HG03097 (cell line): Measurements from ENCODE around the gene PTCD3.

Experiments
- ATAC-seq: cut with Tn5 transposase; IDR thresholded peaks from one replicate; pipeline ENCODE4 v1.9.1; 2021; ENCODE audit not compliant: unreplicated experiment, low FRiP score

PTCD3 gene

DNA sequence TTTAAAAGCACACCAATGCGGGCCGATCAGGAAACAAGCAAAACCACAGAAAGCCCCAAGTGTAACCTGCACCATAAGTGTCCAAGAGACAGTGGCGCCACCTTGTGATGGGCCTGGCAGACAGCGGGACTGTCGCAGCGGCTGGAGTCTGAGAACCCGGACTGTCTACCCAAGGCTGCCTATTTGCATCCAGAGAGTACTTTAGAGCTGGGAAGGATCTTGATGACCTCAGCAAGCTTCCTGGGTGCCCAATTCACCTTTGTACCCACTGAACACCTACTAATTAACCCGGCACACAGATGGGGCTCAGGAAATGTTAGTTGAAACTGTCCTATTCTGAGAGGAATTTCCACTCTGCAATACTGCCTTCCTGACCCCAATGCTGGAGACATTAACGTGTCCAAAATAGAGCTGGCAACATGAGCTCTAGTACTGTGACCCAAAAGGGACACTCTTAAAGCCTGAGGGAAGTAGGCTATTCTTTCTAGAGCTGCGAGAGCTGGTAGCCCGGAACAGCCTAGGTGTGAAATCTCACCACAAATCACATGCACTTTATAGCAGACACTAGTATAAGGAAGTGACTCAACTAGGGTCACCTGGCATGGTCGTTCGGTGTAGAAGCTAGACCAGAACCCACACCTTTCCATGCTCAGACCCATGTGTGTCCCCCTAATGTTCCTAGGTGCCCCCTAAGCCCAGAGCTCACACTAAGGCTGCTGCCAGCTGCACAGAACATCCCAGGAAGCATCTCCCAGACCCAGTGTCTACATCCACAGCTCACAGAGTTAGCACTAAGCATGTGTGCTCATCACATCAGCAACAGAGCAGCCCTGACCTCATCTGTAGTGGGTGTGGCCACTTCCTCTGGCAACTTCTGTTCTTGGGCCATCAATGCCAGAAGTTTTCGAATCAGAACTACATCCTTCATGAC is 25.8 kb upstream of the PTCD3 start:
- ATAC-seq, result peak; percentile 63

DNA sequence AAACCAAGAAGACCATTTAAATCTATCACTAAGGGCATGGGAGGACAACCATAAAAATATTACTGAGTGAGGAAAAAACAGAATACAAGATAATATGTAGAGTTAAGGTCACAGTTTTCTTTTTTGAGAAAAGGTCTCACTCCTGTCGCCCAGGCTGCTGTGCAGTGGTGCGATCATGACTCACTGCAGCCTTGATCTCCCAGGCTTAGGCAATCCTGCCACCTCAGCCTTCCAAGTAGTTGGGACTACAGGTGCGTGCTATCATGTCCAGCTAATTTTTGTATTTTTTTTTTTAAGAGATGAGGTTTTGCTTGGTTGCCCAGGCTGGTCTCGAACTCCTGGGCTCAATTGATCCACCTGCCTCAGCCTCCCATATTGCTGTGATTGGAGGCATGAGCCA is 24.3 kb upstream of the PTCD3 start:
- no peak for ATAC-seq

DNA sequence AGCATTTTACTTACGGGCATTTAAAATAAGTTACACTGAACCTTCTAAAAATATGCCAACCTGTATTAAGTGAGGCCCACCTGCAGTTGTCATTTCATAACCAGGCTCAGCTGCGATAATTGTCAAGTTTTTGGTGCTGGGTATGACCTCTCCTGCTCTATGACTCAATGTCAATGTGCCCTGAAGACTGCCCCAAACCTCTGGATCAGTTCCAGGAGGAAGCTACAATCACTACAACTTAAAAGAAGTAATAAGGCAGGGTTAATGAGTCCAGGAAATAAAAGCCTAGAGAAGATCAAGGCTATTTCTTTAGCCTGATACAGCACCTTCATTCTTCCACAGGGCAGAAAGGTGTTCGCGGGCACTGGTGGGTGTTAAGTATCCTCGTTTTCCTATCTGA is 23.3 kb upstream of the PTCD3 start:
- no peak for ATAC-seq

DNA sequence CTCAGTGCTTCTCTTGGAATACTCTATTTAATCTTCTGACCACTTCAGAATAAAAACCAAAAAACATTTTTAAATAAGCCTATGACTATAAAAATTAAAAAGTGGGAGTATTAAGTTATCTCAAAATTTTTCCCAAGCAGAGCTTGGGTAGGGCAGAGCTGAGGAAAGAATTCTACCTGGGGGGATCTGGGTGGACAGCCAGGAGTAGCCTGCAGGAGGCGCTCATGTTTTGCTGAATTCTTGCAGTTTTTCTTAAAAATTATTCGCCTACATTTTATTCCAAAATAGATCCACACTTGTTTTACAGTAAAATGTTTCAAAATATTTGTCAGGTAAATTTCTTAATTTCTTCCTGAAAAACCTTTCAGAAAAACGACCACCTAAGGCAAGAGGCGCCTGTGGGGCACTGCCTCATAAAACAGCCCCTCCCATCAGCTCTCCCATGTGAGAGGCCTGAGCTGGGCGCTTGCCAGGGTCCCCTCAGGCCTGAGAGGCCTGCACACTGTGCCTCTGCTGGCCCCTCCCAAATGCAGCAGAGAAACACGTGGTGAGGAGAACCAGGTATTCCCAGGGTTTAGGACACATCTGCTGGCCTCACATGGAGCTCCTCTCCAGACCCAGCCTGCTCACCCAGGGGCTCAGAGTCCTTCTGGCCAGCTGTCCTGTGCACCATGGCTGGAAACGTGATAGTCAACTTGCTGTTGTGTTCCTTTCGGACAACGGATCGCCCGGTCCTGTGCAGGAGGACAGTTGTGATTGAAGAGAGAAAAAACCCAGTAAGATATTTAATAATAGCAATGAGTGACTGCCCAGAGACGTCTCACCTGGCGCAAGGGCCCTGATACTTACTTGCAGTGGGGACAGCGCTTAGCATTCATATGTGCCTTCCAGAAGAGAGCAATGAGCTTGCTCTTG is 17.8 kb upstream of the PTCD3 start:
- ATAC-seq, result no peak

DNA sequence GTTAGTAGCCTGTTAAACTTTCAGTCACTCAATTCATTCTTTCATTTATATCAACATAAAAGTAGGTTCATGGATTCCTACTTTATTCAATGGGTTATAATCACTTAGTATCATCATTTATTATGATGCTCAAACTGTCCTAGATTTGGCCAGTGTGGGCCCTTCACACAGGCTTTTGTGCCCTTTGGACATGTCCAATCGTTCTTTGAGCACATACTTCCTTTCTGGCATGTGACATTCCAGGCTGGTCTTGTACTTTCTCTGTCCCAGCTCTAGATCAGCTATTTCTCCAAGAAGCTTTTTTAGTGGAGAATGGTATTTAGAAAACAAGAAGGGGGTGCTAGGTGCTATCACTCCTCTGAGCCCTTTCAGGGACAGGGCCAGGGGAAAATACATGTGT is 11.8 kb upstream of the PTCD3 start:
- no peak for ATAC-seq

DNA sequence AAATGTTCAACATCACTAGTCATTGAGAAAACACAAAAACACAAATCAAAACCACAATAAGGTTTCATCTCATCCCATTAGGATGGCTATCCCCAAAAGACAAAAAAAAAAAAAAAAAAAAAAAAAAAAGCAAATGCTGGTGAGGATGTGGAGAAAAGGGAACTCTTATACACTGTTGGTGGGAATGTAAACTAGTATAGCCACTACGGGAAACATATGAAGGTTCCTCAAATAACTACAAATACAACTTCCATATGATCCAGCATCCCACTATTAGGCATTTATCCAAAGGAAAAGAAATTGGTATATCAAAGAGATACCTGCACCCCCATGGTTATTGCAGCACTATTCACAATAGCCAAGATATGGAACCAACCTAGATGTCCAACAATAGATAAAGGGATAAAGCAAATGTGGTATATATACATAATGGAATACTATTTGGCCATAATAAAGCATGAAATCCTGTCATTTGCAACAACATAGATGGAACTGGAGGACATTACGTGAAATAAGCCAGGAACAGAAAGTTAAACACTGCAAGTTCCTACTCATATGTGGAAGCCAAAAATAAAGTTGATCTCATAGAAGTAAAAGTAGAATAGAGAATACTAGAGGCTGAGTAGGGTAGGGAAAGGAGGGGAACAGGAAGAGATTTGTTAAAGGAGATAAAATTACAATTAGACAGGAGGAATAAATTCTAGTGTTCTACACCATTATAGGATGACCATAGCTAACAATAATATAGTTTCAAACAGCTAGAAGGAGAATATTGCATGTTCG is 8.7 kb upstream of the PTCD3 start:
- no peak for ATAC-seq

DNA sequence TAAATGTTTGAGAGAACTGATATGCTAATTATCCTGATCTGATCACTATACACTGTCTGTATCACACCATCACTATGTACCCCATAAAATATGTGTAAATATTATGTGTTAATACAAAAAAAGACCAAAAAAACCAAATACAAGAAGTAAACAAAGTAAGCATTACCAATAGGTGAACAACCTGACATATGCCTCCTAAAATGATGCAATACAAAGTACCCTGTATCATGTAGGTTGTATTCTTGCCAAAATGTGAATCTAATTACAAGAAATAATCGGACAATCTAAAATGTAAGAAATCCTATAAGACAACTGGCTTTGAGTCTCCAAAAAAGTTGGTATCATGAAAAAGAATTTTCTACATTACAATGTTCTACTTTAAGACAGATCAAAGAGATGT is 8.1 kb upstream of the PTCD3 start:
- no peak for ATAC-seq

DNA sequence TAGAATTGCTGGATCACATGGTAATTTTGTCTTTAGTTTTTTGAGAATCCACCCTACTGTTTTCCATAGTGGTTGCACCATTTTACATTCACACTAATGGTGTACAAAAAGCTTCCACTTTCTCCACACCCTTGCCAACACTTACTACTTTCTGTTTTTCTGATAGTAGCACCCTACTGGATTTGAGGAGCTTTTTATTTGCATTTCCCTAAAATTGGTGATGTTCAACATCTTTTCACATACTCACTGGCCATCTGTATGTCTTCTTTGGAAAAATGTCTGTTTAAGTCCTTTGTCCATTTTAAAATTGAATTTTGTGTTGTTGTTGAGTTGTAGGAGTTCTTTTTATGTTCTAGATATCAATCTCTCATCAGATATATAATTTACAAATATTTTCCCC is 3.9 kb upstream of the PTCD3 start:
- ATAC-seq, result no peak

DNA sequence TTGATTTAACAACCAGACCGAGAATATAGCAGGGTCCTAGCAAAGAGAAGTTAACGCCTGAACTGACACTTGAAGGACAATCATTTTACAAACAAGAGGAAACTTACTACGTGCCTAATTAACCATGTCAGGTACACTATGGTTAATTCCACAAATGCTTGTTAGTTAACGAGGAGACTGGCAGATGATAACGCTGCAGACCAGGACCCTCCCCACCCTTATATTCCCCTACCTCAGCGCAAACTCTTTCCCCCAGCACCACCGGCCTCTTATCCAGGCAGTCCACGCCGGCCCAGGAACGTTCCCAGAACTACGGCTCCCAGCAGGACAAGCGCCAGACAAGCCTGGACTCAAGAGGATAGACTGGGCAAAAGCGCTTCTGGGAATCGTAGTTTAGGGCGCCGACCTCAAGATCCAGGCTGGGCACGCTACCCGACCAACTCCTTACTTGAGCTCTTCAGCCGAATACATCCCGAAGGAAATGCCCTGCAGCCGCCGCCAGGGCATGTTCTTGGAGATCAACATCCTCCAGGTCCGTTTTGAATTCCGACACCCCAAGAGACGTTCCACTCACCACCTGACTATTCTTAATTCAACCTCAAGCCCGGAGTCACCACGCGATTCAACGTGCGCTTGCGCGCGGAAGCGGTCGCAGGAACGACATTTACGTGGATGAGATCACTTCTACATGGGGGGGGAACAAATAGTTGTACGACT is 625 bp upstream of the PTCD3 start, which contains the start of gene POLR1A:
Gene POLR1A (minus strand): TSS at position 635 of the 717 bp plus-strand sequence. CDS start 110 bp downstream, at position 525.
- ATAC-seq, result peak; percentile 61

DNA sequence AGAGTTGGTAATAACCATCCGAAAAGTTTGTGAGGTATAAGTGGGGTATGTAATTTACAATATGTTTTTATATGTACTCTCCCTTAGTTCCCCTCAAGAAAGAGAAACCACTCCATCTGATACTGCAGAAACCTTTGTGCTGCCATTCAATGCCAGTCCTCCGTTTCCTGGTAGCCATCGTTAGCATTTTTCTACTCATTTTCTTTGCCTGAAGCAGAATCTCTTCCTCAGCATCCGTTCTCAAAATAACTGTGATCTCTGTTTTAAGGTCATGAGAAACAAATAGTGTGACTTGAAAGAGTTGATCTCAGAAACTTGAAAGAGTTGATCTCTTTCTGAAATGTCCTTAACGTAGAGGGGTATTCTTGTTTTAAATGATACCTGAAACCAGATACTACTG is 996 bp downstream of the PTCD3 start:
- ATAC-seq, result no peak

DNA sequence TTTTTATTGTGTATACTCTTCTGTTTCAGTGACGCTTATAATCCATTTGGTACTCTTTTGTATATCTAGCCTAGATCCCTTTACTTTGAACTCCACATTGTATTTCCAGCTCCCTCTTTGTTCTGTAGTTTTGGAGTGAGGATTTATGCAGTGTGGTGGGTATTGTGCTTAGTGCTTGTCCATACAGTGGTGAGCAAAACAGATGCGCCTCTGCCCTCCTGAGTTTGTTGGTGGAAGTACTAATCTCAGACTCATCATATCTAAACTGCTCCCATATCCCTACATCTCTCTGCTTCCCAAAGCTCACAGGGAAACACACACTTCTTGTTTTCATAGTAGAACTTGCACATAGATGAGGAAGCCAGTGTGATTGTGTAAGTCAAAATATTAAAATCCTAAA is 12.1 kb downstream of the PTCD3 start:
- ATAC-seq, result no peak

DNA sequence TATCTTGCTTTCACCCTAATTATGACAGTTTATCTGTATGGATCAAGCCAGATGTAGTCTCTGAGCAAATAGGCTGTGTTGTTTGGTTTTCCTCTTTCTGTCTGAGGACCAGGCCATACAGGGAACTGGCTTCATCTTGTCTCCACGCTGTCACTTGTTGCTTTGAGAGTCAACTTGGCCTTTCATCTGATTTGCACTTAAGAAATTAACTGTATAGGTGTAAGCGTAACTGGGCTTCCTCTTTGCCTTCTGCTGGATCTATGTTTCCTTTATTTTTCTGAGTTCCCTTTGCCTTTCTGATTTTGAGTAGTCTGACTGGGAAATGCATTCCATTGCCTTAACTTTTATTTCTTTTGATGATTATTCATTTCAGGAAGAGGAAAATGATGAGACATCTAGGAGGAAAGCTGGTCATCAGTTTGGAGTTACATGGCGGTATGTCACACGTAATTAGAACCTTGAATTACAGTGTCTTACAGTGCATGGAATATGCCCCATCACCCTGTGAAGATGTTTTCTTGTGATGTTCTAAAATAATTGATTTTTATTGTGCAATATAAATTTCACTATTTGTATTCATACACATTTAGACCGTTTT is 17.4 kb downstream of the PTCD3 start:
- no peak for ATAC-seq

DNA sequence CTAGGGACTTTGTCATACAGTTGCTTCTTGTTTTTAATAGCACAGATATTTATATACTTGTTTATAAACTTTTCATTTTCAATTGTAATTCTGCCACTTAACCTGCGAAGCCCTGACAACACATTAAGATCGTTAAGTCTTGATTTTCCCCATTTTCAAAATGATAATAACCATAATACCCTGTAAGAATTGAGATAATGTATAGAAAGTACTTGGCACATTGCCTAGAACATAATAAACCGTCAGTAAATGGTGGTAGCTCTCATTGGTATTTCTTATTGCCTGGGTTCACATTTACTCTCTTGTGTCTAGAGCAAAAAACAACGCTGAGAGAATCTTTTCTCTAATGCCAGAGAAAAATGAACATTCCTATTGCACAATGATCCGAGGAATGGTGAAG is 18.6 kb downstream of the PTCD3 start:
- no peak for ATAC-seq

DNA sequence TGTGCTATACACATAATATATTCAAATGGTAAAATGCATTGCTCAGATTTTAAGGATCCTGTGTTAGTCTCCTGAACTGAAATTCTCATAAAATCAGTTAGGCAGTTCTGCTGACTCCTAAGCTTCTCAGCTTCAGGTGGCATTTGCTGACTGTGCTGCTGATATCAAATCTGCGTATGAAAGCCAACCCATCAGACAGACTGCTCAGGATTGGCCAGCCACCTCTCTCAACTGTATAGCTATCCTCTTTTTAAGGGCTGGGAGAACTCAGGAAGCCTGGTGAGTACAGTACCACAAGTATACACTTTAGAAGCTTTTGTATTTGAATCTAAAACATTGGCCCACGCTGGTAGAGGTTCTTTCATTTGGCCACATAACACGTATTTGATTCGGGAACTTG is 28.7 kb downstream of the PTCD3 start:
- ATAC-seq, result no peak

DNA sequence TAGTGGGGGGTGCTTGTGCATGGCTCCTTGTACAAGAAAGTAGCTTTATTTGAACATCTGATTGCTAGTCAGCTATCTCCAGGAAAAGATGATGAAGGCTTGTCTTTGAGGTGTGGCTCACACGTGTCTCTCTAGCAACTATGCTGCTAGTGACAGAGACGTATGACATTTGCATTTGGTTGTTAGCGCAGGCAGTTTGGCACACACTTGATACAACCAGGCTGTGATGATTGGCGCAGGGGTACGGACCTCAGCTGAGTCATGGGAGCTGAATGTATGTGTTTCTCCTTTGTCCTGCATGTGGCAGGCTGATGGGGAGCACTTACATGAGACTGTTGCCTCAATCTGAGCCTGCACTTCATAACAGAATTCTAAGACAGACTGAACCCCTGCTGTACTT is 29.6 kb downstream of the PTCD3 start:
- no peak for ATAC-seq

DNA sequence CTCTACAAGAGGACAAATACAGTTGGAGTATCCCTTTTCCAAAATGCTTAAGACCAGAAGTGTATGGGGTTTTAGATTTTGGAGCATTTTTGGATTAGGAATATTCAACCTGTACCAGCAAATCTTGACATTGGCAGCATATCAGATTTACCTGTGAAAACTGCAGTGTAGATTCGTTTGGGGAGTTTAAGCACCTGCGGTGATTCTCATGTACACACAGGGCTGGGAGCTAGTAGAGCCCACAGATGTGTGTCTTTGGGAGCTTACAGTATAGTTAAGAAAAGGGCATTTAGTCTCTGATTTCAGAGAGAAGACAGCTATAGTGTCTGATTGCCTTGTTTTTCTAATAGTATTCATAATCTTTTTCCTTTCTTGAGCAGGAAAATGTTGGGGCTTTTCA is 30.1 kb downstream of the PTCD3 start:
- no peak for ATAC-seq

DNA sequence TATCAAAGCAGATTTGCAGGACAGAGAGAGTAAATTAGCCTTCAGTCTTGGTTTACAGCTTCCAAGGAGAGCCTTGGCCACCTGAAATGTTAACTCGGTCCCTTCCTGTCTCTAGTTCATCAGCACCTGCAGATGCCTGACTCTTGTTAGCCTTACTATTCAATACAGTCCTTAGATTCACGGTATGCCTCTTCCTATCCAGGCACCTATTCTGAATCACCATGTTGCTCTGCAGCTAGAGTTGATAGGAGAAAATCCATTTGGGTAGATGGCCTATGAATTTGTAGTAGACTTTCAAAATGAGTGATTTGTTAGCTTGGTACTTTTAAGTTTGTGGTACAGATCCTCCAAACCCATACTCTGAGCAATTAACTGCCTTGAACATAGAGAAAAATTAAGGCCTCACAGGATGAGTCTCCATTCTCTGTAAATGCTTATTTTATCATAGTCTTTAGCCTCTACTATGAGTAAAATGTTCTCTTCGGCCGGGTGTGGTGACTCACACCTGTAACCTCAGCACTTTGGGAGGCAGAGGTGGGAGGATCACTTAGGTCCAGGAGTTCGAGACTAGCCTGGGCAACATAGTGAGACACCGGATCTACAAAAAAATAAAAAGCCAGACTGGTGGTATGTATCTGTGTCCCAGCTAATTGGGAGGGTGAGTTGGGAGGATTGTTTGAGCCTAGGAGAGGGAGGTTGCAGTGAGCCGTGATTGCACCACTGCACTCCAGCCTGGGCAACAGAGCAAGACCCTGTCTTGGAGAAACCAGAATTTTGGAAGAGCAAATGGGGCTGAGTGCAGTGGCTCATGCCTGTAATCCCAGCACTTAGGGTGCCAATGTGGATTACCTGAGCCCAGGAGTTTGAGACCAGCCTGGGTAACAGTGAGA is 32.9 kb downstream of the PTCD3 start:
- ATAC-seq, result no peak

DNA sequence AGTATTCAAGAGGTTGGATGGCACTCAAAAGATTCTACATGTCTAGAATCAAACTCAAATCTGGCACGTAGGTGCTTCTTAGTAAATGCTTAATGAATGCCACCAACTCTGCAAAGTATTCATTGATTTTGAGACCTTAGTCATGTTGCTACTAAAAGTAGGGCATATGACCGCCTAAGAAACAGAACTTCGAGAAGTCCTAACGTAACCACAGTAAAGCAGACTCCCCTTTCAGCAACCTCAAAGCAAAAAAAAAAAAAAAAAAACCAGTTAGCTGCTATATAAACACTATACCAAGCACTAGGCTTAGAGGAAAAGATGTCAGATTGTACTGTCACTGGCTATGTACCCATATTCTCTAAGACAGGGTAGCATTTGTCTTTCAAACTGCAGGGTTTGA is 33.9 kb downstream of the PTCD3 start:
- ATAC-seq, result no peak

DNA sequence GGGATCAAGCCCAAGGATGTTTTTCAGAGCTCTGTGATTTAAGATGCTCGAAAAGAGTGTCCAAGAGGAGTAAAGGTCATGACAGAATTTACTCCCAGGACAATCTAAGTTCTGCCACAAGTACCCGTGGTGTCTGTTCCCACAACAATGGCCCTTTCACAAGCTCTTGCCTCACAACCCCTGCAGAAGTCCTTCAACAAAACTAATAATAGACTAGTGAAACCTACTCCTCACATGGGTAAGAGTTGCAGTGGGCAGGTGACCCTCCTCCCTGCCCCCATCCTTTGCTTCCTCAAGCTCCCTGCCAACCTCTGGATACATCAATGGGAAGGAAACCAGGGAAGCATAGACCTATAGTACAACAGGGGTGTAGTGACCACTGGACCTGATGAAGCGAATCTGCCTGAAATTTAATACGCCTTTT is 34.9 kb downstream of the PTCD3 start:
- no peak for ATAC-seq
